ENCODE measurements around the gene AP3B2. TPM values are rescaled to one million over a fixed set of nuclear protein-coding genes. Genes with fewer than 3 reads are reported as not detected.
"Not testable (repeated sequence)": the region's sequence is repeated elsewhere in the genome, so short reads cannot be mapped to it uniquely, and the experiment has no call there.

AP3B2 gene
- total and polyA plus RNA-seq, 2 of the 4 experiments (the other 2 are of a cell fraction), result 0.14 TPM; not detected in 1

GRCh38 chr15:82644967-82645852 lies 64.5 kb downstream of the AP3B2 start:
- CTCF ChIA-PET; H2BK20ac ChIP-seq (ENCODE audit: low read depth, low read length); H4K20me1 ChIP-seq (ENCODE audit: insufficient read depth, low read length); H4K5ac ChIP-seq (ENCODE audit: low read depth, low read length); H3K18ac ChIP-seq (ENCODE audit: low read depth, low read length); ATAC-seq (ENCODE audit: low read depth); H3K4me1 ChIP-seq (ENCODE audit: control insufficient read depth, insufficient read depth, low read length); H2BK120ac ChIP-seq (ENCODE audit: low read depth, low read length); POLR2A ChIA-PET (ENCODE audit: unreplicated experiment); H3K9ac ChIP-seq (ENCODE audit: low read depth, low read length); H3K9me3 ChIP-seq (ENCODE audit: control insufficient read depth, insufficient read depth, low read length); H3K79me1 ChIP-seq (ENCODE audit: low read depth in 1 of 2, low read length in 2 of 2); H3K4me3 ChIP-seq (ENCODE audit: insufficient read depth, low read depth, low read length); H3K4me2 ChIP-seq (ENCODE audit: low read depth, low read length); H3K56ac ChIP-seq (ENCODE audit: extremely low read depth, insufficient read depth, low read length); H3K36me3 ChIP-seq (ENCODE audit: control insufficient read depth, insufficient read depth, low read length); H4K8ac ChIP-seq (ENCODE audit: low read depth in 2 of 2, low read length in 2 of 2); H2BK15ac ChIP-seq (ENCODE audit: low read depth, low read length); H3K4ac ChIP-seq (ENCODE audit: low read depth, low read length); H2AK9ac ChIP-seq (replicated peaks; ENCODE audit: low read depth, low read length, poor library complexity); H2BK5ac ChIP-seq (ENCODE audit: low read depth, low read length, poor library complexity, severe bottlenecking); H3K23ac ChIP-seq (ENCODE audit: low read depth, low read length); H4K91ac ChIP-seq (ENCODE audit: insufficient read depth, low read depth, low read length); H3K27ac ChIP-seq (ENCODE audit: insufficient read depth, low read length); dilution Hi-C loops (cut with HindIII; ENCODE audit: low sequenced_read_pairs, unreplicated experiment); H3K9me1 ChIP-seq (ENCODE audit: insufficient read depth, low read length); H2AK5ac ChIP-seq (ENCODE audit: low read depth, low read length); in situ Hi-C loops (cut with MboI; ENCODE audit: low sequenced_read_pairs); H3K14ac ChIP-seq (replicated peaks; ENCODE audit: low read depth, low read length); DNase-seq; BruUV-seq (replicated peaks); H2AFZ ChIP-seq (replicated peaks; ENCODE audit: low read length, poor library complexity): not testable (repeated sequence)
- peaks cover 50% of the 10 kb centered on the region for H3K27me3 ChIP-seq (ENCODE audit: control insufficient read depth, insufficient read depth, low read length)
- WGBS, 2 experiments (ENCODE audit: extremely low coverage in 2 of 2, insufficient read length in 1 of 2), result 90% methylated on average over 12 of the region's 34 CpGs; no CpG with 5 or more reads in 1 of the 2 experiments
- intact Hi-C loops (cut with micrococcal nuclease), result loop anchor here (10.0 kb wide), 1 partner anchor 360 kb away; no protein-coding TSS in a partner anchor

Measured in IMR-90 (cell line).